ENCODE data around the gene PALD1. TPM values are rescaled to one million over a fixed set of nuclear protein-coding genes. Genes with fewer than 3 reads are reported as not detected.

PALD1 gene
- total RNA-seq, 2 donors from 2014 or later = 0.20 to 4.8 TPM

- DNase-seq (ENCODE audit: low spot score in 2 of 2) = no peak
- Mint-ChIP-seq H3K9me3 (no peaks in the 10 kb centered on the region), H3K27ac (no peak overlapping the region), H3K36me3 (peaks cover 2 to 5% of the 10 kb centered on the region in 2 donors)
- no peak for ATAC-seq
Observed at GRCh38 chr10:70445718-70446657, 32.6 kb upstream of the PALD1 start.

GRCh38 chr10:70448236-70448635 is 30.3 kb upstream of the PALD1 start:
- DNase-seq (ENCODE audit: low spot score in 2 of 2) = no peak
- Mint-ChIP-seq H3K9me3 (no peaks in the 10 kb centered on the region), H3K36me3 (no peaks in the 10 kb centered on the region), H3K27ac (no peak overlapping the region)
- ATAC-seq = no peak

GRCh38 chr10:70455213-70455630 is 23.3 kb upstream of the PALD1 start:
- no peaks in the 10 kb centered on the region for H3K9me3 Mint-ChIP-seq
- no peak for ATAC-seq
- no peak overlapping the region for H3K27ac Mint-ChIP-seq
- no peak for DNase-seq (ENCODE audit: low spot score in 2 of 2)
- H3K36me3 Mint-ChIP-seq = no peaks in the 10 kb centered on the region

- no peak for DNase-seq (ENCODE audit: low spot score in 2 of 2)
- Mint-ChIP-seq H3K9me3 (no peaks in the 10 kb centered on the region), H3K36me3 (no peaks in the 10 kb centered on the region), H3K27ac (no peak overlapping the region)
- no peak for ATAC-seq
Observed at GRCh38 chr10:70456164-70456563, 22.4 kb upstream of the PALD1 start.

GRCh38 chr10:70457759-70458305 is 20.7 kb upstream of the PALD1 start:
- H3K27ac Mint-ChIP-seq = no peak overlapping the region
- H3K9me3 Mint-ChIP-seq = no peaks in the 10 kb centered on the region
- ATAC-seq (no peak), DNase-seq (ENCODE audit: low spot score in 2 of 2) (no peak)
- H3K36me3 Mint-ChIP-seq = no peaks in the 10 kb centered on the region

GRCh38 chr10:70458329-70459060 is 20.1 kb upstream of the PALD1 start:
- ATAC-seq = peak; percentile 67 to 76
- Mint-ChIP-seq H3K27ac (no peak overlapping the region), H3K9me3 (no peaks in the 10 kb centered on the region), H3K36me3 (no peaks in the 10 kb centered on the region)
- DNase-seq (ENCODE audit: low spot score in 2 of 2) = peak in 1 of 2 donors; percentile 43

- Mint-ChIP-seq H3K9me3 (no peaks in the 10 kb centered on the region), H3K36me3 (no peaks in the 10 kb centered on the region), H3K27ac (no peak overlapping the region)
- ATAC-seq = no peak
- no peak for DNase-seq (ENCODE audit: low spot score in 2 of 2)
Observed at GRCh38 chr10:70459061-70459773, 19.4 kb upstream of the PALD1 start.

- ATAC-seq (no peak), DNase-seq (ENCODE audit: low spot score in 2 of 2) (no peak)
- H3K36me3 Mint-ChIP-seq = no peaks in the 10 kb centered on the region
- no peaks in the 10 kb centered on the region for H3K9me3 Mint-ChIP-seq
- no peak overlapping the region for H3K27ac Mint-ChIP-seq
Observed at GRCh38 chr10:70459774-70460490, 18.6 kb upstream of the PALD1 start.

GRCh38 chr10:70461397-70462348 is 16.9 kb upstream of the PALD1 start:
- DNase-seq (ENCODE audit: low spot score in 2 of 2) (peak in 1 of 2 donors; percentile 52), ATAC-seq (peak; percentile 73 to 86)
- Mint-ChIP-seq H3K9me3 (no peaks in the 10 kb centered on the region), H3K36me3 (no peaks in the 10 kb centered on the region), H3K27ac (no peak overlapping the region)

GRCh38 chr10:70462349-70462984 is 16.1 kb upstream of the PALD1 start:
- H3K36me3 Mint-ChIP-seq = no peaks in the 10 kb centered on the region
- DNase-seq (ENCODE audit: low spot score in 2 of 2) = no peak
- ATAC-seq = no peak
- no peaks in the 10 kb centered on the region for H3K9me3 Mint-ChIP-seq
- H3K27ac Mint-ChIP-seq = no peak overlapping the region

GRCh38 chr10:70465278-70465677 is 13.3 kb upstream of the PALD1 start:
- ATAC-seq (no peak), DNase-seq (ENCODE audit: low spot score in 2 of 2) (no peak)
- H3K36me3 Mint-ChIP-seq = no peaks in the 10 kb centered on the region
- no peak overlapping the region for H3K27ac Mint-ChIP-seq
- no peaks in the 10 kb centered on the region for H3K9me3 Mint-ChIP-seq

- ATAC-seq = no peak
- no peak for DNase-seq (ENCODE audit: low spot score in 2 of 2)
- Mint-ChIP-seq H3K27ac (no peak overlapping the region), H3K9me3 (no peaks in the 10 kb centered on the region), H3K36me3 (no peaks in the 10 kb centered on the region)
Observed at GRCh38 chr10:70465832-70466231, 12.7 kb upstream of the PALD1 start.

- H3K27ac Mint-ChIP-seq = no peak overlapping the region
- DNase-seq (ENCODE audit: low spot score in 2 of 2) (no peak), ATAC-seq (no peak)
- no peaks in the 10 kb centered on the region for H3K9me3 Mint-ChIP-seq
- no peaks in the 10 kb centered on the region for H3K36me3 Mint-ChIP-seq
Observed at GRCh38 chr10:70466951-70467350, 11.6 kb upstream of the PALD1 start.

GRCh38 chr10:70472799-70473454 is 5.6 kb upstream of the PALD1 start:
- no peak for DNase-seq (ENCODE audit: low spot score in 2 of 2)
- no peaks in the 10 kb centered on the region for H3K9me3 Mint-ChIP-seq
- H3K27ac Mint-ChIP-seq = no peak overlapping the region
- H3K36me3 Mint-ChIP-seq = no peaks in the 10 kb centered on the region
- no peak for ATAC-seq

Measured in activated naive CD4-positive, alpha-beta T cell treated with anti-CD3 and anti-CD28 coated beads, Interleukin-2, amount 50 U/mL, for 72 hours (primary cell).